HT-29 (cell line): ENCODE results near the gene PSMB7. TPM values are rescaled to one million over a fixed set of nuclear protein-coding genes. Genes with fewer than 3 reads are reported as not detected.

Experiments
- DNase-seq: peaks from one replicate; pipeline ENCODE4 v3.0.0-alpha.2; 2015; ENCODE audit warnings: low spot score
- total RNA-seq: library from RNA; depleted of rRNA; stranded (reverse); fragments of >200 nt; shearing (Covaris generic); gene quantifications from 2 replicates; pipeline ENCODE4 v1.2.3, GENCODE V29; 2014; rRNA removed

Gene PSMB7
- total RNA-seq, 1 experiment from 2014 or later: 197 TPM

DNA sequence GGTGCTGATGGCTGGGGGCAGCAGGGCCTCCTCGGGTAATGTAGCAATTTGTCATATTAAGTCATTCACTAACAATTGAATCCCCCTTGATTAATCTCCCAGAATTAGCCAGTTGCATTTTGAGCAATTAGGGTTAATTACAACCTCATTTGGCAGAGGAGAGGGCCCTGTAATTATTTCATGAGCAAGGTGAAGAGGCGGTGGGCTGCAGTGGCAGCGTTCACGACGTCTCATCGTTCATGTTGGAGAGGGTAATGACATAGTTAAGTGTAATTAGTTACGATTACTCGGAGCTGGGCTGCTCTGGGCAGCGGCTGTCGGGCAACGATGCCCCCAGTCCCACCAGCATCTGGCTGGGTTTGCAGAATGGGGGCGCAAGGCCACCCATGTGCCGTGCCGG lies 111.5 kb downstream of the PSMB7 start:
- no peak for DNase-seq

Other genes with a start within 250 kb of the PSMB7 start
- 17.0 and 22.1 TPM in 2 replicates for gene NEK6, start 157.5 kb downstream of the PSMB7 start, total RNA-seq
- gene ADGRD2, start 35.0 kb upstream of the PSMB7 start, total RNA-seq: not detected in 2 replicates
- 0.16 and 0.28 TPM in 2 replicates for gene NR5A1, start 92.0 kb upstream of the PSMB7 start, total RNA-seq